Hippocampal formation (tissue), 2 donors: ENCODE results near the gene CATSPER1.

Experiments
- DNase-seq, 2 donors: peaks; one replicate each; lab custom pipeline; 2025; lab: John Stamatoyannopoulos, UW

The CATSPER1 gene

DNA sequence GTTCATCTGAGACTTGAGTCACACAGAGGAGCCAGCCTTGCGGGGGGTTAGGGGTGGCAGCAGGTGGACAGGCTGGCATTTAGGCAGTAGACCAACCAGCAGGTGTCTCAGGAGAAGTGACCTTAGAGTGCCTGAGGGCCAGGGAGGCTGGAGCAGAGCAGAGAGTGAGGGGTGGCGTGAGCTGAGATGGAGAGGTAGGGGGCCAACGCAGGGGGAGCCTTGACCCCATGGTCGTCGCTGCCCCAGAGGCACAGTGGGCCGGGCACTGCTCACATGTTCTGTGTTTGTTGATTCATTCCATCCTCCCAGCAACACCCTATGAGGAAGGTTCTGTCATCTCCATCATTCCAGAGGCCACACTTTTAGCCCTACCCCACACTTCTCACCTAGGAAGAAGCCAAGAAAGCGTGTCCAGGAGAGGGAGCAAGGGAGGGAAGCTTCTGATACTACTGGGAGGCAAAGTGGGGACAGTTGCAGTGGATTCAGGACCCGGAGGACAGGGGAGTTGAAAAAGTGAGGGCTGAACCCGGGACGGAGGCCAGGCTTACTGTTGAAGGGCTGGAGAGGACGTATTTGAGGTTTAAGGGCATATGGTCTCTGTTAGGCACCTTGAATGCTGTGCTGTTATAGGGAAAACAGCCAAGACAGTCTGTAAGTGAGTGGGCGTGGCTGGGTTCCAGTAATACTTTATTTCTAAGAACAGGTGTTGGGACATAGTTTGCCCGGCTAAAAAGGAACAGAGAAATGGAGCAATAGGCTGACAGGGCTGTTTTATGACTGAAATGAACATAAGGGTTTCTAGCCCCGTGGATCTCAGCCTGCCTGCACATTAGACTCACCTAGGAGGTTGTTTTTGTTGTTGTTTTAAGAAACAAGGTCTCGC is 57.4 kb downstream of the CATSPER1 start:
- no peak for DNase-seq

DNA sequence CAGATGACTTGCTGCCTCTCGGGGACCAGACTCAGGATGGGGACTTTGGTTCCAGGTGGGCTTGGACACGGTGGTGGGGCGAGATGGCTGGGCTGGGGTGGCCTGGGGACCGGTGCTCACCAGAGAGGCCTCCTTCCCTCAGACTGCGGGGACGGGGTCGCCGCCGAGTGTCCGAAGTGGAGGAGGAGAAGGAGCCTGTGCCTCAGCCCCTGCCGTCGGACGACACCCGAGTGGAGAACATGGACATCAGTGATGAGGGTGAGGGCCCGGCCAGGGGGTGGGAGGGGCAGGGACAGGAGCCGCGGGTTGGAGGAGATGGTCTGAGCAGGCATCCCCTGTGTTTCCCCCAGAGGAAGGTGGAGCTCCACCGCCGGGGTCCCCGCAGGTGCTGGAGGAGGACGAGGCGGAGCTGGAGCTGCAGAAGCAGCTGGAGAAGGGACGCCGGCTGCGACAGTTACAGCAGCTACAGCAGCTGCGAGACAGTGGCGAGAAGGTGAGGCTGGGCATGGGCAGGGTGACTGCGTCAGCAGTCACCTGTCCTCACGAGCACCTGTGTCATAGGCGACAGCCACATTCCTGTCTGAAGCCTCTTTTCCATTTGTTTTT is 58.8 kb downstream of the CATSPER1 start:
- no peak for DNase-seq
